Medulla oblongata (tissue), 1 donor: ENCODE results near the gene PRKCZ.

Experiments
- DNase-seq: peaks from one replicate; pipeline ENCODE4 v3.0.0-alpha.2; 2015; ENCODE audit errors: extremely low spot score

Gene PRKCZ

GRCh38 chr1:2024887-2025286 lies 25.3 kb upstream of the PRKCZ start:
- no peak for DNase-seq

- no peak for DNase-seq
These were observed 24.7 kb upstream of the PRKCZ start for GRCh38 chr1:2025491-2025981.

- no peak for DNase-seq
These were observed 22.1 kb upstream of the PRKCZ start for GRCh38 chr1:2027961-2028583.

- no peak for DNase-seq
These were observed 21.2 kb upstream of the PRKCZ start for GRCh38 chr1:2028870-2029560.

GRCh38 chr1:2029561-2029960 lies 20.6 kb upstream of the PRKCZ start:
- no peak for DNase-seq

- DNase-seq: no peak
These were observed 19.9 kb upstream of the PRKCZ start for GRCh38 chr1:2030076-2030871.

GRCh38 chr1:2031546-2032540 lies 18.4 kb upstream of the PRKCZ start:
- DNase-seq: no peak

GRCh38 chr1:2032737-2033136 lies 17.5 kb upstream of the PRKCZ start:
- no peak for DNase-seq

- no peak for DNase-seq
These were observed 17.0 kb upstream of the PRKCZ start for GRCh38 chr1:2033165-2033564.

- no peak for DNase-seq
These were observed 13.9 kb upstream of the PRKCZ start for GRCh38 chr1:2036287-2036686.

- no peak for DNase-seq
These were observed 12.8 kb upstream of the PRKCZ start for GRCh38 chr1:2037314-2037979.

- DNase-seq: no peak
These were observed 12.0 kb upstream of the PRKCZ start for GRCh38 chr1:2038229-2038628.

- DNase-seq: no peak
These were observed 11.0 kb upstream of the PRKCZ start for GRCh38 chr1:2039251-2039650.

GRCh38 chr1:2041305-2041704 lies 8.9 kb upstream of the PRKCZ start:
- no peak for DNase-seq

GRCh38 chr1:2041887-2042286 lies 8.3 kb upstream of the PRKCZ start:
- no peak for DNase-seq

- DNase-seq: no peak
These were observed 7.1 kb upstream of the PRKCZ start for GRCh38 chr1:2042830-2043773.

- DNase-seq: no peak
These were observed 6.3 kb upstream of the PRKCZ start for GRCh38 chr1:2043886-2044285.

- peak; percentile 63 for DNase-seq
These were observed 5.5 kb upstream of the PRKCZ start for GRCh38 chr1:2044510-2045319.
